Right lobe of liver (tissue), 6 donors: ENCODE measurements around the gene GMDS. TPM values are rescaled to one million over a fixed set of nuclear protein-coding genes. Genes with fewer than 3 reads are reported as not detected.

ENCODE experiments used
- ATAC-seq, 4 donors: fragments of 200-7000 bp; cut with Tn5 transposase; one replicate each; pipeline ENCODE4 v1.9.1; 2020; ENCODE audit warnings: mild to moderate bottlenecking in 4 of 4, moderate library complexity in 4 of 4
- DNase-seq, 3 donors: peaks; one replicate each; pipeline ENCODE4 v3.0.0-alpha.2; 2020
- H3K27ac ChIP-seq, 3 donors: fragments of 200-600 bp; one replicate each; pipeline ENCODE4 v1.8.0; 2022
- H3K27me3 ChIP-seq, 2 donors: fragments of 200-600 bp; one replicate each; pipeline ENCODE4 v1.8.0; 2022
- H3K36me3 ChIP-seq, 4 donors: fragments of 200-600 bp; sonication (generic) in 1 of 4; one replicate each; pipeline versions ENCODE4 v1.5.1 to v1.8.0; 2017 to 2022; ENCODE audit warnings: control low read depth in 1 of 4
- H3K4me1 ChIP-seq, 4 donors: fragments of 200-600 bp; sonication (generic) in 1 of 4; one replicate each; pipeline versions ENCODE4 v1.5.1 to v1.8.0; 2017 to 2022; ENCODE audit warnings: control low read depth in 1 of 4
- H3K4me3 ChIP-seq, 3 donors: fragments of 200-600 bp; one replicate each; pipeline ENCODE4 v1.8.0; 2022
- H3K9me3 ChIP-seq, 4 donors: fragments of 200-600 bp; sonication (generic) in 1 of 4; one replicate each; pipeline versions ENCODE4 v1.5.1 to v1.8.0; 2017 to 2022; ENCODE audit warnings: control low read depth in 1 of 4
- CTCF ChIP-seq, 4 donors: fragments of 200-600 bp in 3 of 4; fragments of 450-650 bp in 1 of 4; IDR thresholded peaks; one replicate each; pipeline versions ENCODE4 v1.5.1 to v1.8.0; 2016 to 2022; ENCODE audit warnings: antibody characterized with exemption in 4 of 4, mild to moderate bottlenecking in 2 of 4
- POLR2A ChIP-seq: fragments of 450-650 bp; IDR thresholded peaks from one replicate; pipeline ENCODE4 v1.6.1; 2017; ENCODE audit warnings: antibody characterized with exemption, mild to moderate bottlenecking
- WGBS: methylation state at CpG from one replicate; pipeline ENCODE4 v1.1.6; 2018; ENCODE audit warnings: low coverage, low lambda C conversion rate; ENCODE audit not compliant: insufficient coverage; ENCODE audit errors: missing lambda C conversion rate; 5-methylcytosine and 5-hydroxymethylcytosine counted together
- intact Hi-C, 2 donors: fragments of 100-400 bp; cut with DNase I; formaldehyde crosslinking; loops; one replicate each; pipeline versions ENCODE4 v1.11.2 to v1.14.1; 2022
- total RNA-seq, 6 experiments: library from RNA; depleted of rRNA in 2 of 6; stranded (reverse); fragments of >200 nt in 2 of 6; fragmentation: NEBNext Ultra II Directional in 3 of 6; extraction: Animal tissue kit (Norgen Biotek cat#: 25700) in 3 of 6; gene quantifications; one replicate each; pipeline versions ENCODE4 v1.1.0 to v1.2.4, GENCODE V29; 2016 to 2023
- donor health status: DM: no; HTN: yes; CAD: no.
- donor health status: DM: no; HTN: no; CAD: no.
- donor health status: DM: no; HTN: no; CAD: no.
- donor health status: DM: no; HTN: yes; CAD: no.
- donor health status: DM: no; HTN: yes; CAD: no.

The GMDS gene
- total RNA-seq, 6 experiments from 2014 or later = 15.9 to 34.4 (median 23.4) TPM

- 49% methylated on average over 2 of the region's 2 CpGs for WGBS
- Histone ChIP-seq H3K36me3 (no peaks in the 10 kb centered on the region), H3K4me1 (no peaks in the 10 kb centered on the region), H3K4me3 (no peak overlapping the region), H3K27me3 (no peaks in the 10 kb centered on the region), H3K9me3 (no peaks in the 10 kb centered on the region), H3K27ac (no peak overlapping the region)
- ATAC-seq = peak in 1 of 4 donors; percentile 40
- intact Hi-C loops = no loop called here
- DNase-seq = no peak
- no peak for TF ChIP-seq POLR2A
Measured at GRCh38 chr6:1665214-1665613, 580.2 kb downstream of the GMDS start.

DNA sequence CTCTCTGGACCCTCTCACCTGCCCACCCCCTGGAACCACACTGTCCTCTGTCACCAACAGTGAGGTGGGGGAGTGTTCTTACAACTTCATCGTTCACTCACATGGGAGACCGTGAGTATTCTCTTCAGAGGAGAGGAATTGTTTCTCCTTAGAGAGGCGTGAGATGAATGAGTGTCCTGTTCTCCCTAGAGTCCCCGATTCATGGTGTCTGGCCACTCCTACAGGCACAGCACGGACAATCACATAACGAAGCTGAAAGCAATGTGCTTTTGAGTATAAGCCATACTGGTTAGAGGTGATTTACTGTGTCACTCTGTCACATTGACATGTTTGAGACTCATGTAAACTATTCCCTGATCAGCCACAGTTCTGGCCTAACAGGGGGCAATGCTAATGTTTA, 581.1 kb downstream of the GMDS start:
- TF ChIP-seq POLR2A (no peak), CTCF (IDR thresholded peaks at IDR 0.05) (no peak)
- 85% methylated on average over 5 of the region's 6 CpGs for WGBS

DNA sequence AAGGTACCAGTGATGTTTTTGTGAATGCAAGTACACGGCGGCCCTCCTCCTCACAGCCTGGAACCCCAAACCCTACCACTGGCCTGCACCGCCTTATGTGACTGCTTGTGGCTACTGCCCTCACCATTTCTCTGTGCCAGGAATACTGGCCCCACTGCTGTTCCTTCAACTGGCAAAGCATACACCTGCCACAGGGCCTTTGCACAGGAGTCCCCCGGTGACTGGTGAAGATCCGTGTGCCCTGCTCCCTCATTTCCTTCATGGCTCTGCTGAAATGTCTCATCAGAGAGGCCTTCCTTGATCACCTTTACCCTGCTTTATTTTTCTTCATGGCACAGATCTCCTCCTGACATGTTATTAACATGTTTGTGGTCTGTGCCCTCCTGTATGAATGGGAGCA, 581.9 kb downstream of the GMDS start:
- no peak for ATAC-seq
- Histone ChIP-seq H3K36me3 (no peaks in the 10 kb centered on the region), H3K27ac (no peak overlapping the region), H3K27me3 (no peaks in the 10 kb centered on the region), H3K4me1 (no peaks in the 10 kb centered on the region), H3K4me3 (no peak overlapping the region), H3K9me3 (no peaks in the 10 kb centered on the region)
- intact Hi-C loops = no loop called here
- no peak for DNase-seq
- no CpG with 5 or more reads among the region's 5 CpGs for WGBS
- TF ChIP-seq CTCF (IDR thresholded peaks at IDR 0.05) = no peak
- no peak for TF ChIP-seq POLR2A

More for the DNA sequence above, 581.1 kb downstream of the GMDS start:
- no peaks in the 10 kb centered on the region for H3K27me3 ChIP-seq
- no peaks in the 10 kb centered on the region for H3K36me3 ChIP-seq
- DNase-seq = no peak
- intact Hi-C loops = no loop called here
- no peak overlapping the region for H3K27ac ChIP-seq
- no peak overlapping the region for H3K4me3 ChIP-seq
- no peak for ATAC-seq
- no peaks in the 10 kb centered on the region for H3K4me1 ChIP-seq
- no peaks in the 10 kb centered on the region for H3K9me3 ChIP-seq

DNA sequence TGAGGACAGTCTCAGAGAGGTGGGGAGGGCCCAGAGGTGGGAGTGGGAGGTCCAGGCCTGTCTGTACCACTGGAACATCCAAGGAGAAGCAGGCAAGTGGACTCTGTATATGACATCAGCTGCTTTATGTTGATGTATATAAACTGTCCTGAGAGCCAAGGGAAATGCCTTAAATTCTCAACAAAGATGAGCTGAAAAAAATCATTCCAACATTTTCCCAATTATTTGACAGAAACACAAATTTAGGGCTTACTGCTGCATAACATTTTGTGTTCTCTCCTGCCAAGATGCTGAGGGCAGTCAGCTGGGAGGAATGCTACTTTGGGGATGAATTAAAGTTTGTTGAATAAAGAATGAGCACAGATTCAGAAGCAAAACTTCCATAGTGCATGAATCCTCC, 582.9 kb downstream of the GMDS start:
- intact Hi-C loops = no loop called here
- no peak overlapping the region for H3K4me3 ChIP-seq
- H3K36me3 ChIP-seq = no peaks in the 10 kb centered on the region
- DNase-seq (no peak), ATAC-seq (no peak)
- no peak overlapping the region for H3K27ac ChIP-seq
- TF ChIP-seq POLR2A (no peak), CTCF (IDR thresholded peaks at IDR 0.05) (no peak)
- no peaks in the 10 kb centered on the region for H3K4me1 ChIP-seq
- no peaks in the 10 kb centered on the region for H3K9me3 ChIP-seq
- no peaks in the 10 kb centered on the region for H3K27me3 ChIP-seq

DNA sequence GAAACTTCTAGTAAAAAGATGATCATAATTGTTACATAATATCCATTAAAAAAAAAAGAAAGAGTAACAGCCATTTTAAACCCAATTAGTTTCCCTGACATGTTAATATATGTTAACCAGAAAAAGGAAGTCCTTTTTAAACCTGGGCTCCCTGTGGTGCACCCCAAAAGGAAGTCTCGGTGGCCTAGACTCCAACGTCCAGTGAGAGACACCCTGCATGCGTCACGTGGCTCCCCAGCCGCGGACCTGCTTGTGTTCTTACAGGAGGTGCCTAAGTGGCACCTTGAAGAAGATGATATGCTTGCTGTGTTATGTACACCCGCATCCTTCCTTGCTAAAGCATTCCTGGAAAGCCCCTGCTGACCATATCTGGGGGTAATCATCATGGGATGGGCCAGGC, 585.6 kb downstream of the GMDS start:
- Histone ChIP-seq H3K27me3 (no peaks in the 10 kb centered on the region), H3K4me1 (no peaks in the 10 kb centered on the region), H3K27ac (no peak overlapping the region), H3K36me3 (no peaks in the 10 kb centered on the region), H3K9me3 (no peaks in the 10 kb centered on the region), H3K4me3 (no peak overlapping the region)
- ATAC-seq = no peak
- TF ChIP-seq POLR2A (no peak), CTCF (IDR thresholded peaks at IDR 0.05) (no peak)
- intact Hi-C loops = no loop called here
- no peak for DNase-seq
- WGBS = 84% methylated on average over 7 of the region's 7 CpGs
